K562 (cell line): Measurements from ENCODE around the gene HYPK. TPM values are rescaled to one million over a fixed set of nuclear protein-coding genes. Genes with fewer than 3 reads are reported as not detected.

Source experiments
- ATF7 ChIP-seq: fragments of 450-650 bp; IDR thresholded peaks from 2 replicates; pipeline ENCODE4 v1.7.1; 2014; ENCODE audit warnings: mild to moderate bottlenecking, moderate library complexity
- CREM ChIP-seq: IDR thresholded peaks from 2 replicates; pipeline ENCODE4 v1.6.1; 2014; ENCODE audit warnings: antibody characterized with exemption, low read depth
- ETS2 ChIP-seq: IDR thresholded peaks from 2 replicates; pipeline ENCODE4 v1.6.1; 2016; ENCODE audit warnings: borderline replicate concordance, missing genetic modification characterization, mild to moderate bottlenecking, moderate library complexity, missing compliant biosample characterization; ENCODE audit not compliant: poor library complexity, severe bottlenecking
- KLF13 ChIP-seq: fragments of 450-650 bp; IDR thresholded peaks from 2 replicates; pipeline ENCODE4 v1.6.1; 2016; ENCODE audit warnings: missing genetic modification characterization, low read depth, mild to moderate bottlenecking, missing compliant biosample characterization, moderate library complexity, borderline replicate concordance
- LARP7 ChIP-seq: fragments of 450-650 bp; IDR thresholded peaks from 2 replicates; pipeline ENCODE4 v1.6.1; 2016
- MTA1 ChIP-seq: fragments of 450-650 bp; IDR thresholded peaks from 2 replicates; pipeline ENCODE4 v1.6.1; 2017; ENCODE audit warnings: borderline replicate concordance
- NCOA1 ChIP-seq: fragments of 450-650 bp; IDR thresholded peaks from 2 replicates; pipeline ENCODE4 v1.6.1; 2016; ENCODE audit warnings: low read depth
- RB1 ChIP-seq: fragments of 450-650 bp; IDR thresholded peaks from 2 replicates; pipeline ENCODE4 v1.6.1; 2017; ENCODE audit warnings: low read depth, mild to moderate bottlenecking
- polyA plus RNA-seq, 8 experiments: library from polyadenylated mRNA; depleted of rRNA in 4 of 8; stranded (reverse) in 5 of 8; unstranded in 3 of 8; fragments of >200 nt; fragmentation: Nextera tagmentation in 2 of 8; fragmentation: Illumina TruSeq in 1 of 8; extraction: Ambion mirVana in 2 of 8; extraction: Trizol in 1 of 8; gene quantifications; 2 replicates each; pipeline versions ENCODE4 v1.2.1 to v1.2.3, GENCODE V29; 2011 to 2014; ENCODE audit warnings: inconsistent platforms in 1 of 8, missing spikeins in 1 of 8
- total RNA-seq, 7 experiments: library from RNA; depleted of rRNA in 6 of 7; stranded (reverse); fragments of >200 nt in 6 of 7; fragmentation: Illumina TruSeq in 2 of 7; extraction: Trizol in 2 of 7; gene quantifications; 2 replicates each; pipeline versions ENCODE4 v1.2.1 to v1.2.3, GENCODE V29; 2011 to 2021; ENCODE audit warnings: low replicate concordance in 1 of 7
- TF ChIP-seq, protein P1 (sequence below): fragments of 450-650 bp; IDR thresholded peaks from 2 replicates; pipeline ENCODE4 v1.6.1; 2016; ENCODE audit warnings: mild to moderate bottlenecking, moderate library complexity
- TF ChIP-seq, protein P2 (sequence below): sonication (generic); formaldehyde crosslinking; IDR thresholded peaks from 2 replicates; pipeline ENCODE4 v1.8.0; 2022; ENCODE audit warnings: missing genetic modification reagents, mild to moderate bottlenecking, moderate library complexity, borderline replicate concordance
- TF ChIP-seq, protein P3 (sequence below): fragments of 250-450 bp; sonication (Bioruptor Pico); IDR thresholded peaks from 2 replicates; pipeline ENCODE4 v1.8.0; 2021; ENCODE audit warnings: borderline replicate concordance, mild to moderate bottlenecking, moderate library complexity; ENCODE audit not compliant: poor library complexity, severe bottlenecking
- TF ChIP-seq, protein P4 (sequence below): fragments of 450-650 bp; IDR thresholded peaks from 2 replicates; pipeline ENCODE4 v1.6.1; 2016; ENCODE audit warnings: missing biosample characterization, missing genetic modification characterization

HYPK gene
- total and polyA plus RNA-seq, 9 of the 15 experiments (the other 6 are each of a cell fraction or from before 2014, with no cell fraction given): 7.2 to 28.0 (median 21.1) TPM

DNA sequence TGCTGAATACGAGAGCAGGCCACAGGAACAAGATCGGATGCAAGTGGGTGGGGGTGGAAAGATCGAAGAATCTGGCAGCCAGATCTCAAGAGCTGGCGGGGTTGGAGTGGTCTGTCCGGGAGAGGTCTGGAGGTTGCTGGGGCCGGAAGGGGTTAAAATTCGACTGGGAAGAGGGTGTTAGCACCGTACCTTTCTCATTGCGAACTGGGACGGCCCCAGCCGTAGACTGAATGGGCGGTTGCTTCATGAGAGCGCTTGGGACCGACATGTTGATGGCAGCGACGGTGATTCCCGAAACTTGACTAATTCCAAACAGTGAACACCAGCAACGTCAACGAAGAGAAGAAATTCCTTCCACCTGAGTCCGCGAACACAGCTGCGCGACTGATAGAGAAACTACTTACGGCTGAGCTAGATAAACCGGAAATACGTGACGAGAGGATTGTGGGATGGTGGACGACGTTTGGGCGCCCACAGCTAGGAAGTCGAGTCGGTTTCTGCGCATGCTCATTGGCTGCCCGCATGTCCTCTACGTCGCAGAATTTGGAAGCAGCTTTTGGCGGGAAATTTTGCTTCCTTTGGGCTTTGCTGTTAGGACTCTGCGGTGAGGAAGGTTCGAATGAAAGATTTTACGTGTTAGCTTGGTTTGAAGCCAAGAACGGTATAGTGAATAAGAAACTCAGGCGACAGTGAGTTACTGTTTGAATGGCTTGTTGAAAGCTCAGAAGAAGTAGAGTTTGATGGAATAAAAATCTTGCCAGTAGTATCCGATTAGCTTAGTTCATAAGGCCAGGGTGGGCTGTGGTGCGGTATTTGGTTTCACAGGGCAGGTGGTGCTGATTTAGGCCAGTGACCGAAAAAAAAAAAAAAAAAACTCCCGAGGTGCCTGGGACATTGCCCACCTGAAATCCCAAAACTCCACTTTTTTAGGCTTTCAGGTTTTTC lies 24.2 kb downstream of the HYPK start, which contains the start of gene MFAP1 (continued):
- TF ChIP-seq, protein P1, sequence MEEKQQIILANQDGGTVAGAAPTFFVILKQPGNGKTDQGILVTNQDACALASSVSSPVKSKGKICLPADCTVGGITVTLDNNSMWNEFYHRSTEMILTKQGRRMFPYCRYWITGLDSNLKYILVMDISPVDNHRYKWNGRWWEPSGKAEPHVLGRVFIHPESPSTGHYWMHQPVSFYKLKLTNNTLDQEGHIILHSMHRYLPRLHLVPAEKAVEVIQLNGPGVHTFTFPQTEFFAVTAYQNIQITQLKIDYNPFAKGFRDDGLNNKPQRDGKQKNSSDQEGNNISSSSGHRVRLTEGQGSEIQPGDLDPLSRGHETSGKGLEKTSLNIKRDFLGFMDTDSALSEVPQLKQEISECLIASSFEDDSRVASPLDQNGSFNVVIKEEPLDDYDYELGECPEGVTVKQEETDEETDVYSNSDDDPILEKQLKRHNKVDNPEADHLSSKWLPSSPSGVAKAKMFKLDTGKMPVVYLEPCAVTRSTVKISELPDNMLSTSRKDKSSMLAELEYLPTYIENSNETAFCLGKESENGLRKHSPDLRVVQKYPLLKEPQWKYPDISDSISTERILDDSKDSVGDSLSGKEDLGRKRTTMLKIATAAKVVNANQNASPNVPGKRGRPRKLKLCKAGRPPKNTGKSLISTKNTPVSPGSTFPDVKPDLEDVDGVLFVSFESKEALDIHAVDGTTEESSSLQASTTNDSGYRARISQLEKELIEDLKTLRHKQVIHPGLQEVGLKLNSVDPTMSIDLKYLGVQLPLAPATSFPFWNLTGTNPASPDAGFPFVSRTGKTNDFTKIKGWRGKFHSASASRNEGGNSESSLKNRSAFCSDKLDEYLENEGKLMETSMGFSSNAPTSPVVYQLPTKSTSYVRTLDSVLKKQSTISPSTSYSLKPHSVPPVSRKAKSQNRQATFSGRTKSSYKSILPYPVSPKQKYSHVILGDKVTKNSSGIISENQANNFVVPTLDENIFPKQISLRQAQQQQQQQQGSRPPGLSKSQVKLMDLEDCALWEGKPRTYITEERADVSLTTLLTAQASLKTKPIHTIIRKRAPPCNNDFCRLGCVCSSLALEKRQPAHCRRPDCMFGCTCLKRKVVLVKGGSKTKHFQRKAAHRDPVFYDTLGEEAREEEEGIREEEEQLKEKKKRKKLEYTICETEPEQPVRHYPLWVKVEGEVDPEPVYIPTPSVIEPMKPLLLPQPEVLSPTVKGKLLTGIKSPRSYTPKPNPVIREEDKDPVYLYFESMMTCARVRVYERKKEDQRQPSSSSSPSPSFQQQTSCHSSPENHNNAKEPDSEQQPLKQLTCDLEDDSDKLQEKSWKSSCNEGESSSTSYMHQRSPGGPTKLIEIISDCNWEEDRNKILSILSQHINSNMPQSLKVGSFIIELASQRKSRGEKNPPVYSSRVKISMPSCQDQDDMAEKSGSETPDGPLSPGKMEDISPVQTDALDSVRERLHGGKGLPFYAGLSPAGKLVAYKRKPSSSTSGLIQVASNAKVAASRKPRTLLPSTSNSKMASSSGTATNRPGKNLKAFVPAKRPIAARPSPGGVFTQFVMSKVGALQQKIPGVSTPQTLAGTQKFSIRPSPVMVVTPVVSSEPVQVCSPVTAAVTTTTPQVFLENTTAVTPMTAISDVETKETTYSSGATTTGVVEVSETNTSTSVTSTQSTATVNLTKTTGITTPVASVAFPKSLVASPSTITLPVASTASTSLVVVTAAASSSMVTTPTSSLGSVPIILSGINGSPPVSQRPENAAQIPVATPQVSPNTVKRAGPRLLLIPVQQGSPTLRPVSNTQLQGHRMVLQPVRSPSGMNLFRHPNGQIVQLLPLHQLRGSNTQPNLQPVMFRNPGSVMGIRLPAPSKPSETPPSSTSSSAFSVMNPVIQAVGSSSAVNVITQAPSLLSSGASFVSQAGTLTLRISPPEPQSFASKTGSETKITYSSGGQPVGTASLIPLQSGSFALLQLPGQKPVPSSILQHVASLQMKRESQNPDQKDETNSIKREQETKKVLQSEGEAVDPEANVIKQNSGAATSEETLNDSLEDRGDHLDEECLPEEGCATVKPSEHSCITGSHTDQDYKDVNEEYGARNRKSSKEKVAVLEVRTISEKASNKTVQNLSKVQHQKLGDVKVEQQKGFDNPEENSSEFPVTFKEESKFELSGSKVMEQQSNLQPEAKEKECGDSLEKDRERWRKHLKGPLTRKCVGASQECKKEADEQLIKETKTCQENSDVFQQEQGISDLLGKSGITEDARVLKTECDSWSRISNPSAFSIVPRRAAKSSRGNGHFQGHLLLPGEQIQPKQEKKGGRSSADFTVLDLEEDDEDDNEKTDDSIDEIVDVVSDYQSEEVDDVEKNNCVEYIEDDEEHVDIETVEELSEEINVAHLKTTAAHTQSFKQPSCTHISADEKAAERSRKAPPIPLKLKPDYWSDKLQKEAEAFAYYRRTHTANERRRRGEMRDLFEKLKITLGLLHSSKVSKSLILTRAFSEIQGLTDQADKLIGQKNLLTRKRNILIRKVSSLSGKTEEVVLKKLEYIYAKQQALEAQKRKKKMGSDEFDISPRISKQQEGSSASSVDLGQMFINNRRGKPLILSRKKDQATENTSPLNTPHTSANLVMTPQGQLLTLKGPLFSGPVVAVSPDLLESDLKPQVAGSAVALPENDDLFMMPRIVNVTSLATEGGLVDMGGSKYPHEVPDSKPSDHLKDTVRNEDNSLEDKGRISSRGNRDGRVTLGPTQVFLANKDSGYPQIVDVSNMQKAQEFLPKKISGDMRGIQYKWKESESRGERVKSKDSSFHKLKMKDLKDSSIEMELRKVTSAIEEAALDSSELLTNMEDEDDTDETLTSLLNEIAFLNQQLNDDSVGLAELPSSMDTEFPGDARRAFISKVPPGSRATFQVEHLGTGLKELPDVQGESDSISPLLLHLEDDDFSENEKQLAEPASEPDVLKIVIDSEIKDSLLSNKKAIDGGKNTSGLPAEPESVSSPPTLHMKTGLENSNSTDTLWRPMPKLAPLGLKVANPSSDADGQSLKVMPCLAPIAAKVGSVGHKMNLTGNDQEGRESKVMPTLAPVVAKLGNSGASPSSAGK: peak; percentile 99
- TF ChIP-seq CREM (peak; percentile 96), KLF13 (tag) (0 out of 2 replicates have a peak, but pooled peaks have one; percentile 40), NCOA1 (peak; percentile 24; the same call in 1 of the 2 replicates), ETS2 (tag) (no peak), RB1 (peak; percentile 92), MTA1 (peak; percentile 84; the same call in 1 of the 2 replicates), LARP7 (peak; percentile 85; the same call in 1 of the 2 replicates), ATF7 (peak; percentile 77)
- TF ChIP-seq, protein P2, sequence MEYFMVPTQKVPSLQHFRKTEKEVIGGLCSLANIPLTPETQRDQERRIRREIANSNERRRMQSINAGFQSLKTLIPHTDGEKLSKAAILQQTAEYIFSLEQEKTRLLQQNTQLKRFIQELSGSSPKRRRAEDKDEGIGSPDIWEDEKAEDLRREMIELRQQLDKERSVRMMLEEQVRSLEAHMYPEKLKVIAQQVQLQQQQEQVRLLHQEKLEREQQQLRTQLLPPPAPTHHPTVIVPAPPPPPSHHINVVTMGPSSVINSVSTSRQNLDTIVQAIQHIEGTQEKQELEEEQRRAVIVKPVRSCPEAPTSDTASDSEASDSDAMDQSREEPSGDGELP: peak; percentile 97
- TF ChIP-seq, protein P3, sequence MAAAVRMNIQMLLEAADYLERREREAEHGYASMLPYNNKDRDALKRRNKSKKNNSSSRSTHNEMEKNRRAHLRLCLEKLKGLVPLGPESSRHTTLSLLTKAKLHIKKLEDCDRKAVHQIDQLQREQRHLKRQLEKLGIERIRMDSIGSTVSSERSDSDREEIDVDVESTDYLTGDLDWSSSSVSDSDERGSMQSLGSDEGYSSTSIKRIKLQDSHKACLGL (CRISPR knock-in tag): no peak
- TF ChIP-seq, protein P4, sequence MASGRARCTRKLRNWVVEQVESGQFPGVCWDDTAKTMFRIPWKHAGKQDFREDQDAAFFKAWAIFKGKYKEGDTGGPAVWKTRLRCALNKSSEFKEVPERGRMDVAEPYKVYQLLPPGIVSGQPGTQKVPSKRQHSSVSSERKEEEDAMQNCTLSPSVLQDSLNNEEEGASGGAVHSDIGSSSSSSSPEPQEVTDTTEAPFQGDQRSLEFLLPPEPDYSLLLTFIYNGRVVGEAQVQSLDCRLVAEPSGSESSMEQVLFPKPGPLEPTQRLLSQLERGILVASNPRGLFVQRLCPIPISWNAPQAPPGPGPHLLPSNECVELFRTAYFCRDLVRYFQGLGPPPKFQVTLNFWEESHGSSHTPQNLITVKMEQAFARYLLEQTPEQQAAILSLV (tag): peak; percentile 9; the same call in 1 of the 2 replicates
